Stimulated activated CD4-positive, alpha-beta T cell treated with anti-CD3 and anti-CD28 coated beads, Interleukin-12 subunit alpha, Interleukin-12 subunit beta, amount 100 ng/mL, for 4 hours (primary cell): Measurements from ENCODE around the gene VIPR2.
"Not testable (repeated sequence)": the region's sequence is repeated elsewhere in the genome, so short reads cannot be mapped to it uniquely, and the experiment has no call there.

Experiments
- DNase-seq: peaks from one replicate; pipeline ENCODE4 v3.0.0-alpha.2; 2020

The VIPR2 gene

DNA sequence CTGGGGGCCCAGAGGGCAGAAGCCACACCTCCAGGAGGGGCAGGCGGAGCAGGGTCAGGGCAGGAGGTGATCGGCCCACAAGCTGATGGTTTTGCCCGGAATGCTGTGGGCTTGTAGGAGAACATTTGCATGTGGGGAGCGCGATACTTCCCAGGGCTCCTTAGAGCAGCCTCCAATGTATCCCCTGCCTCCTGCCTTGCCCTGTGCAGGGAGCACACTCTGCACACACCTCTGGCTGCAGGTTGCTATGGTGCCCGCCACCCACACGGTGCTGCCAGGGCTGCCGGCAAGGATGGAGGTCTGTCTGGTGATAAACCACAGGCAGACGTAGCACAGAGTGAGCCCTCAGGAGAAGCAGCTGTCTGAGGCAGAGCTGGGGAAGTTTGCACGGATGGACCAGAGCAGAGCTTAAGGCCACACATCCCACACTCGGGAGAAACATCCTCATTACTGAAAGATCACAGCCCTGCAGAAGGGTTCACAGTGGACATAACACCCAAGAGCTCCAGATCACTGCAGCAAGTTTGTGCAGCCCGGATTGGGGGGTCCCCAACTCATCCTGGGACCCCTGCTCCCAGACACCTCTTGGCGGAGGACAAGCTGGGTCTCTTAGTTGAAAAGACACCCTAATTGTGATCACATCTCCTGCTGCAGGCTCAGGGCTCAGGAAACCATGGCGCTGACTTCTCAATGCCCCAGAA lies 41.8 kb downstream of the VIPR2 start:
- no peak for DNase-seq

DNA sequence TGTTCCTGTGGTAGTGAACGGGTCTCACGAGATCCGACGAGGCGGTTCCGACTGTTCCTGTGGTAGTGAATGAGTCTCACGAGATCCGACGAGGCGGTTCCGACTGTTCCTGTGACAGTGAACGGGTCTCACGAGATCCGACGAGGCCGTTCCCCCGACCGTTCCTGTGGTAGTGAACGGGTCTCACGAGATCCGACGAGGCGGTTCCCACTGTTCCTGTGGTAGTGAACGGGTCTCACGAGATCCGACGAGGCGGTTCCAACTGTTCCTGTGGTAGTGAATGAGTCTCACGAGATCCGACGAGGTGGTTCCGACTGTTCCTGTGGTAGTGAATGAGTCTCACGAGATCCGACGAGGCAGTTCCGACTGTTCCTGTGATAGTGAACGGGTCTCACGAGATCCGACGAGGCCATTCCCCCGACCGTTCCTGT lies 43.0 kb downstream of the VIPR2 start:
- not testable (repeated sequence) for DNase-seq

DNA sequence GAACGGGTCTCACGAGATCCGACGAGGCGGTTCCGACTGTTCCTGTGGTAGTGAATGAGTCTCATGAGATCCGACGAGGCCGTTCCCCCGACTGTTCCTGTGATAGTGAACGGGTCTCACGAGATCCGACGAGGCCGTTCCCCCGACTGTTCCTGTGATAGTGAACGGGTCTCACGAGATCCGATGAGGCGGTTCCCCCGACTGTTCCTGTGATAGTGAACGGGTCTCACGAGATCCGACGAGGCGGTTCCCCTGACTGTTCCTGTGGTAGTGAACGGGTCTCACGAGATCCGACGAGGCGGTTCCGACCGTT lies 43.6 kb downstream of the VIPR2 start:
- DNase-seq = not testable (repeated sequence)

DNA sequence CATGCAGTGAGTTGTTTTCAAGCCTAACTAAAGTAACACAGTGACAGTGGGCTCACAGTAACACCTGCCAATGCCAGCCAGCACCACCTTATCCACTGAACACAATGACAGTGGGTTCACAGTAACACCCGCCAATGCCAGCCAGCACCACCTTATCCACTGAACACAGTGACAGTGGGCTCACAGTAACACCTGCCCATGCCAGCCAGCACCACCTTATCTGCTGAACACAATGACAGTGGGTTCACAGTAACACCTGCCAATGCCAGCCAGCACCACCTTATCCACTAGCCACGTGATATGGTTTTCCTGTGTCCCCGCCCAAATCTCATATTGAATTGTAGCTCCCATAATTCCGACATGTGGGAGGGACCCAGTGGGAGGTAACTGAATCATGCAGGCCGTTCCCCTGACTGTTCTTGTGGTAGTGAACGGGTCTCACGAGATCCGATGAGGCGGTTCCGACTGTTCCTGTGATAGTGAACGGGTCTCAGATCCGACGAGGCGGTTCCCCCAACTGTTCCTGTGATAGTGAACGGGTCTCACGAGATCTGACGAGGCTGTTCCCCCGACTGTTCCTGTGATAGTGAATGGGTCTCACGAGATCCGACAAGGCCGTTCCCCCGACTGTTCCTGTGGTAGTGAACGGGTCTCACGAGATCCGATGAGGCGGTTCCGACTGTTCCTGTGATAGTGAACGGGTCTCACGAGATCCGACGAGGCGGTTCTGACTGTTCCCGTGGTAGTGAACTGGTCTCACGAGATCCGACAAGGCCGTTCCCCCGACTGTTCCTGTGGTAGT lies 44.2 kb downstream of the VIPR2 start:
- DNase-seq = not testable (repeated sequence)

DNA sequence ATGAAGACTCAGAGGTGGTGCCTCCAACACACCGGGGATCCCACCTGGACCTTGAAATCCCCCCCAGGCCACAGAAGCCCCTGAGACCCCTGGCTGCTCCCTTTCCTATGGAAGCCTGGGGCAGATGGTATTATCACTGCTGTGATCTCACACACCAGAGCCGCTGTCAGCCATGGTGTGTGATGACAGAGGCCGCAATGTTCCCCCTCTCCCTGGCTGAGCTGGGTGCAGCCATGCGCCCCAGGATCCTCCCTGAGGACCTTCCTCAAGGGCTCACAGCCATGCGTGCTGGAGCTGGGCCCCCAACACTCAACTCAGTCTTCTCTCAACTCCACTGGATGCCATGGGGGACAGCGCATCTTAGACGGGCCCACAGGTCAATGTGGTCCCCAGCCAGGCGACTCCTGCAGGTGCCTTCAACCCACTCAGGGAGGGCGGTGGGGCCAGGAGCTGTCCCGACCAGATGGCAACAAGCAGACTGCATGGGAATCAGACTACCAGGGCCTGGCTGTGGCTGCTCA lies 44.9 kb downstream of the VIPR2 start:
- no peak for DNase-seq

DNA sequence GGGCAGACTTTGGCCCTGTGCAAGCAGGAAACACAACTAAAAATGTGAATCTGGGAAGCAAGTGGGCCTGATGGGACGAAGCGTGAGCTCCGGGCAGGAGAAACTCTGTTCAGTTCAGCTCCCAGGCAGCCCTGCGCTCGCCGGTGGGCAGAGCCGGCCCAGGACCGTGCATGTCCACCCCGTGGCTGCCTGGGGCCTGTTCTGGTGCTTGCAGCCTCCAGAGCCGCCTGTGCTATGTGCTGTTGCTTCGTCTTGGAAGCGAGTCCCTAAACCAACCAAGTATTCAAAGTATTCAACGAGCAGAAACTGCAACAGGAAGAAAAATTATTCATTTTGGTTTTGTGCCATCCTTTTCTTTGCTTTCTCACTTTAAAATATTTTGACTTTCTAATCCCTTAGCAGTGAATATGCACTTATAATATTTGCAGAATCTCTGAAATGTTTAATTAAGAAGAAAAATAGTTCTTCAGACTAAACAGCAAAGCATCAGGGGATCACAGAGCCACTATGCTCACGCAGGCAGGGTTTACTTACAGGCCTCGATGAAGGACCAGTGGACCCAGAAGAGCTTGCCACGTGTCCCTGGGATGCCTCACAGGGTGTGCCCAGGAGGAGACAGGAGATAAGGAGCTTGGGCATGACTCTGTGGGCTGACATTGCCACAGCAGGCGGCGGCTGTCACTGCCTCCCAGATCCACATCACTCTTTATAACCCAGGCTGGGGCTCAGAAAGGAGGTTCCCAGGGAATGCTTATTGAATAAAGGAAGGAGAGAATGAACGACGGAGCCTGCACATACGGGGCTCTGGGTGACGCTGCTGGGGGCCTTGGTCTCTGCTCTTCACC lies 45.6 kb downstream of the VIPR2 start:
- no peak for DNase-seq

DNA sequence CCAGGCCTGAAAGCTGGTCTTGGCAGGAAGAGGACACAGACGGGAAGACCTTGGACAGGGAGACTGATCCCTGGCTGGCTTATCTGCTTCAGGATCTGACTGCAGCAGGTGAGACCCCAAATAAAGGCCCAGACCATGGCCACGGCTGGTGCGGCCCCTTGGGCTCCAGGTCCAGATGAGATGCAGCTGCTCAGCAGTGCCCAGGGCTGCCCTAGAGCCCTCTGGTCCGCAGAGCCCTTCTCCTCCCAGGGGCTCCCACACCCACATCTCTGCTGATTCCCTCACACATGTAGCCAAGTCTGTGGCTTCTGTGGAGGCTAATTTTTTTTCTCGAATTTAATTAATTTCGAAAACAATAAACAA lies 46.3 kb downstream of the VIPR2 start:
- DNase-seq = no peak

DNA sequence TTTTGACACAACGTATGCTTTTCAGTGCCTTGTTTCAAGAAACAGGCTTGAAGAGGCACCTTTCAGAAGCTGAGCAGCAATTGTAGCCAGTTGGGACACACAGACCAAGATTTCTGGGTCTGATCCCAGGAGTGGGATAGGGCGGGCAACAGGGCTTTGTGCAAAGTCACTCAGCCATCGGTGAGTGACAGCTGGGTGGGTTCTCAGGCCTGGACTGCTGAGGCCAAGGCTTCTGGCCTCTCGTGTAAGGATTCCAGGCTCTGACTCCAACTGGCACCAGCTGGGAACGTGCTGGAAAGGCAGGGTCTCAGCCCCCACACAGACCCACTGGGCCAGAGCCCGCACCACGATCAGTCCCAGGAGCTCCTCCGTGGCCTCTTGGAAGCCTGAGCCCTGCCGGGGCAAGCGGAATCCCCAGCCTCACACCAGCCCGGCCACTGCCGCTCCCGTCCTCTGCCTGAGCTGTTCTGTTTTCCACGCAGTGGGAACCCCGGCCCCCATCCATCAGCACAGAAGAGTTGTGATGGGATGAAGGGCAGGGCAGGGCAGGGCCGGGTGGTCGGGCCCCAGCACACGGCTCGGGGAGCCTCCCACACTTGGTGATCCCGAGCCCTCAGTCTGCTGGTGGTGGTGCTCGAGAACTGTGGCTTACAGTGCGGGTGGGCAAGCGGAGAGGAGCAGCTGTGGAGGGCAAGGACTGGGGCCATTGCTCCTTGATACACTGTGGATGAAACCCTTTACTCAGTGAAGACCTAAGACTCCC lies 46.8 kb downstream of the VIPR2 start:
- no peak for DNase-seq

DNA sequence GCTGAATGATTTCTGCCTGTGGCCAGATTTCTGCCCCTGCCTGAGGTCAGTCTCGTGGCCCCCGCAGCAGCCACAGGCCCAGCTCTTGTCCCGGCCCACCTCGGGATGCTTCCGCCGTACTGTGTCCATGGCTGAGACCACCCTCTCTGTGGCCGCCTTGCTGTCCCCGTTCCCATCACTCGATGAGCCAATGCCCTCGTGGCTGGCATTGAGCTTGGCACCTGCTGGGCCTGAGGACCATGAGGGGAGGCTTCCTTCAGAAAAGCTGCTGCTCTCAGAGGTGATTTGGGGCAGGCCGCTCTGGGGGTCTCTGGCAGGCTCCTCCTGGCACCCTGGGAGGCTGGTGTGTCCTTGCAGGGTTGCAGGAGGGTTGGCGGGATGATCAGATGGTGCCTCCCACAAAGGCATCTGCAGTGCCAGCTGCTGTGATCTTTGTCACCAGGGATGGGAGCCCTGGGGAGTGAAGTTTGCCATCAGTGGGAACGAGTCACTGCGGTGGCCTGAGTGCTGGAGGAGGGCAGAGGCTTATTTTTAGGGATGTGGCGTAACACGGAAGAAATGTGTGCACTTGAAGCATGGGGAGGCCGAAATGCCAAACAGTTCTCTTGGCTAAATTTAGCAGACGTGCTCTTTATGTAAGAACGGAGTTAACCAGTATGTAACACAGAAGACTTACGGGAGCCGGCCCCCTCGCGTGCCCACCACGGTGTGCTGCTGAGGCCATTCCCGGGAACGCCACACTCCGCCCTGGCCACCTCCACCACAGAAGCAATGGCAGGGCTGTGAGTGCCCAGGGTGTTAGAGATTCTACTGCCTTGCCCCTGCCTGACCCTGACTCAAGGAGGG lies 47.7 kb downstream of the VIPR2 start:
- no peak for DNase-seq

DNA sequence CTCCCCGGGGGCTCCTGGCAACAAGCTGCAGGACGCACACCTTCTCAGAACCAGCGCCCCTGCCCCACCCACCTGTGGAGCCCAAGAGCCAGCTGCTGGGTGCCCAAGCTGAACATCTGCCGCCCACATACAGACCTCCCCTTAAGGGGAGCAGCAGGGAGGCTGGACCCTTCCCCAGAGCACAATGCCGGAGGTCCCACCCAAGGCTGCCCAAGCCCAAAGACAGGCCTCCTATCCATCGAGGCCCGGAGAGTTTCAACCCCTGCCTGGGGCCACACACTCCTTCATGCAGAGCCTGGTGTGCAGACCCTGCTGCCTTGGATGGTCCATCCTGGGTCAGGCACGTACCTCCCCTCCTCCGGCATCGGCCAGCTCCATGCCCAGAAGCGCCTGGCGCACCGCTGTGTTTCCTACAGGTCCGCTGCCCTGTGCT lies 48.7 kb downstream of the VIPR2 start:
- no peak for DNase-seq

DNA sequence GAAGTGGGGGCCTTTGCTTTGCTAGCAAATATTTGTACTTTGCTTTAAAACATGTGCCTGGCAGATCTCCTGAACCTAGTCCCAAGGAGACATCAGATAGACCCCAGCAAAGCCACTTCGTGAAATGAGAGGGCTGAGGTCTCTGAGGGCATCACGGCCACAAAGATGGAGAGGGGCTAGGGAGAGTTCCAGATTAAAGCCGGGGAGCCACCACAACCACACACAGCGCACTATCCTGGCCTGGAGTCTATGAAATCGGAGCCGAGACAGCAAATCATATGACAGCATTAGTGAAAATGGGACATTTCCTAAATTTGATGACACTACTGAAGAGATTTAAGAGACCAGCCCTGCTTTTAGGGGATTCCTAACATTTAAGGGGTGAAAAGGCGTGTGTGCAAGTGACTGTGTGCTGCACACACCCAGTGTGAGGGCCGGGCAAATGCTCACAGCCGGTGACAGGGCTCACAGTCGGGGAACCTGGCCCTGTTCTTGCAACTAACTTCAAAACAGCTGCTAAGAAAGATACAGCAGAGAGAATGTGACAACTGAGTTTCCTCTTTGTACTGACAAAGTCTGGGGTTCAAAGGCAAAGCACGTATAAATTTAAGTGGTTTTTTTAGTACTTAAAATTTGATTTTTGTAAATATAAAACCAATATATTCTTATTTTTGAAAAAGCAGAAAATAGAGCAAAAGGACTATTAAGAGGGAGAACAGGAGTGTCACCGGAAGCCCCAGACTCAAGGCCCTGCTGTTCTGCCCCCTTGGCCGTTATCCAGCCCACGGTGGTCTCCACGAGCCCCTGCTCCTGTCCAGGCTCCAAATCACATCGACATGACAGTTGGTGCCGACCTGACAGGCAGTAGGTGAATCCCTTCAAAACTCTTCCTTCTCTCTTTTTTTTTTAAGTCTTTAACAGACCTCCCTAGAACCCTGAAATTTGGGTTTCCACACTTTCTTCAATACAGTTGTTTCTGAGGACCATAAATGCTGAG lies 49.5 kb downstream of the VIPR2 start:
- no peak for DNase-seq

DNA sequence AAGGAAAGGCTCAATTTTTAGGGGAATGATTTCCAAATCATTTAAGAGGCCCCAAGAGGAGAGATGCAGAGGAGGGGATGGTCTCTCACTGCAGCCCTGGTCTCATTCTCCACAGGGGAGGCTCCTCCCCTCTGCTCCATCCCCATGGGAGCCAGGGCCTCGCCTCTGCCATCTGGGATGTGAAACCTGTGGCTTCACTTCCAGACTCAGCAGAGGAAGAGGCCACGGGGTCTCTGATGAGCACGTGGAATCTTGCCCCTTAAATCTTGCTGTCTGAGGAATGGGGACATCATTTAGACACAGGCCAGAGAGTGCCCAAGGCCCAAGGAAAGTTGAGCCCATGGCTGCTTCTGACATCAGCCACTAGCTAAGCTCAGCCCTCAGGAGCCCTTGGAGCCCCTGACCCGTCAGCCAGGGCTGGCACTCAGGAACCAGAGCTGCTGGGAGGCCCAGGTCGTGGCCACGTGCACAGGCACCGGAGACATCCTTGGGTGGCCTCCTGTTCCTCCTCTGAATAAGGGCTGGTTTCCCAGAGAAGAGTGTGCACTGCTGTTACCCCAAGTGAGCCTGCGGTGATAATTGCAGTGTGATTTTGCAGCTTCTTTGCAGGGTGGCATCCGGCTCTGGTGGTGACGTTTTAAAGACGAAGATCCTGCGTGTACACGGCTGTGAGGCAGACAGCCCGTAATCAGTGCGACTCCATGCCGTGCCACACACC lies 50.5 kb downstream of the VIPR2 start:
- DNase-seq = no peak

DNA sequence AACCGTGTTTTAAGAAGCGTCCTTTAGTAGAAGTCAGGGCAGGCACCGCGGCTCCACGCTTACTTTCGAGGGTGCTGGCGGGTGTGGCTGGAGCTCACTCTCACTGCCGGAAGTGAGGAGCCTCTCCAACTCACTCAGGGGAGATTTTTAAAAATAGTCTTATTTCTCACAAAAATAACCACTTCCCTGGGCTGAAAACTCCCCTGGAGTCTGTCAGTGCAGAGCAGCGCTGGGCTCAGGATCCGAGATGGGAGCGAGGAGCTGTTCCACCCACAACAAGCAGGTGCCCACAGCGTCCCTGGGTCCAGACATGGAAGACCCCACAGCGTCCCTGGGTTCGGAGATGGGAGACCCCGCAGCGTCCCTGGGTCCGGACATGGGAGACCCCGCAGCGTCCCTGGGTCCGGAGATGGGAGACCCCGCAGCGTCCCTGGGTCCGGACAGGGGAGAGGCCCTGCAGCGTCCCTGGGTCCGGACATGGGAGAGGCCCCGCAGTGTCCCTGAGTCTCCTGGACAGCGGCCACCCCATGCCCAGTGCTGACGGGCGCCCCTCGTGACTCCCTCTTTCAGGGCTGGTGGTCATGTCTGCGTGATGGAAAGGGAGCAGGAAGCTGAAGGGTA lies 51.2 kb downstream of the VIPR2 start:
- DNase-seq = no peak

DNA sequence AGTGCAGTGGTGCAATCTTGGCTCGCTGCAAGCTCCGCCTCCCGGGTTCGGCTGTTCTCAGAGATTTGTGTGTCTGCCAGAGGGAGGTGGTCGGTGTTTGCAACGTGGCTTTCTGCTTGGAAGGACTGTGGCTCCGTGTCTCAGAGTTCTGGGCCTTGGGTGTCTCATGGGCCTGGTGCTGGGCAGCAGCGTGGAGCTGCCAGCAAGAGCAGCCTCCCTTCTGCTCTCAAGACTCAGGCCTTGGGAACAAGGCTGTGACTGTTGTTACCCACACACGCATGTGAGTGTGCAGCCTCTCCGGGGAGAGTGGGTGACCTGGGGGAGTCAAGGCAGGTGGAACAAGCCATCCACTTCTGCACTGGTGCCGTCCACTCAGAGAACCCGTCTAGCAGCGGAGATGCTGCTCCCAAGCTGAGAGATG lies 52.0 kb downstream of the VIPR2 start:
- no peak for DNase-seq

DNA sequence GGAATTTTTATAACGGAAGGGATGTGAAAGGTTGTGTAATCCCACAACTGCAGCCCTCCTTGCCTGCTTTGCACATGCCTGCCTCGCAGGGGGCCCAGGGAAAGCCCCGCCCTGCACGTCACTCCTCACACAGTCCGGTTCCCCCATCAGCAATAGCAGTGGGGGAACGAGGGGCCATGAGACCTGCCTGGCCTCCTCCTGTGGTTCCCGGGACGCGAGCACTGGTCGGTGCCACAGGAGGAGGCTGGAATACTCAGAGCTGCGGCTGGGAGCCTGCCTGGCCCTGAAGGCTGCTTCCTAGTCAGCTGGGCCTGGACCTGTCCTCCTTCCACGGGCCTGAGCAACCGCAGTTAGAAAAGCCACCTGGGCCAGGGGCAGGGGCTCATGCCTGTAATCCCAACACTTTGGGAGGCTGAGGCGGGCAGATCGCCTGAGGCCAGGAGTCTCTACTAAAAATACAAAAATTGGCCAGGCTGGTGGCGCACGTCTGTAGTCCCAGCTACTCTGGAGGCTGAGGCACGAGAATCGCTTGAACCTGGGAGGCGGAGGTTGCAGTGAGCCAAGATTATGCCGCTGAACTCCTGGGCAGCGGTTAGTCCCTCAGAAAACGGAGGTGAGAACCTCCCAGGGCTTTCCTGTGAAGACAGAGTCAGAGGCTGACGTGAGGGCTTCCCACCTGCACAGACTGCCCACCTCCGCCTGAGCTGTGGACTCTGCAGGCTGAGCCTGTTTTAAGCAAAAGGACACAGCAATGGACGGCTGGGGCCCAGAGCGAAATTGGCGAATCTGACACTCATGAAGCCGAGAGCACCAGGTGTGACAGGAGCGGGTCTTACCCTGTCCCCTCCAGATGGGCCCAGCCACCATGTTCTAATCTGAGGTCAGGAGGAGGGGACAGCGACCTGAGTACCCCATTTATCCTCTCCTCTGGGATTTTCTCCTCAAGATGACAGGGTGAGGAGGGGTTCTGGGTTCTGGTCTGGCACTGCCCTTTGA lies 52.9 kb downstream of the VIPR2 start:
- no peak for DNase-seq

DNA sequence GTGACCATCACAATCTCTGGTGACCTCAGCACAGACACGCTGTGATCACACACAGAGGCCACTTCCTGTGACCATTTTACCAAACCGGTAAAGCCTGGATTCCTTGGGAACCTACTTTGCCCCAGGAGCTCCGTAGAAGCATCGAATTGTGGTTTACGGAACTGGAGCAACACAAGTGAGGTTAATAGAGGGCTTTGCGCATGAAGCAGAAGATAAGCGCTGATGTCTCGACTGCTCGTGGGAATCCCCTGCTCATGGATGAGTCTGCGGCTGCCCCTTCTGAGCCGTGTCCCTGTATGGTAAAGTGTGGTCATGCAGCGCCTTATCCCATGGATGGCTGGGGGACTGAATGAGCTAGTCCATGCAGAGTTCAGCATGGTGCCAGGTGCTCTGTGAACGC lies 53.6 kb downstream of the VIPR2 start:
- DNase-seq = no peak

DNA sequence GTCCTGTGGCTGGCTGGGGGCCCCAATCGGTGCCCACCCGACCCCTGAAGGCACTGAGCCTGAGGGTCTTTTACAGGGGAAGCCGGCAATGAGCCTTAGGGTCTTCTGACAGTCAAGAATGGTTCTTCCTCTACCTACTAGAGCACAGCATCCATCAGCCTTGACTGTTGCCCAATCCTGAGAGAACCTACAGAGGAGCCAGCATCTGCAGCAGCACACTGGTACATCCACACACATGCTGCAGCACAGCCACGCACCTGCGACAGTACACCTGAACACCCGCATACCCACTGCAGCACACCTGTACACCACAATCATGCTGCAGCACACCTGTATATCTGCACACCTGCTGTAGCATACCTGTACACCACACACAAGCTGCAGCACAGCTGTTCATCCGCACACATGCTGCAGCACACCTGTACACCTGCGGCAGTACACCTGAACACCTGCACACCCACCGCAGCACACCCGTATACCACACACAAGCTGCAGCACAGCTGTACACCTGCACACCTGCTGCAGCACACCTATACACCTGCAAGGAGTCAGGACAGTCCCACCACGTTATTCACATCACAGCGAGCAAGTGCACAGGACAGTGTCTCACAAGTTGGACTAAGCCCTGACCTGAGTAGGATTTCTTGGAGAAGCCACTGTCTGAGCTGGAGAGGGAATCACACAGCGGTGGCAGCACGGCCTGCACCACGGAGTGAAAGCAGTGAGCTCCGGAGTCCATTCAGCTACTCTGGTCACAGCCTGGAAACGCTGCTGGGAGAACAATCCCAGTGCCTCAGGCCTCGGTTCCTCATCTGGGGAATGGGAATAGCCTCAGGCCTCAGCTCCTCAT lies 56.4 kb downstream of the VIPR2 start:
- DNase-seq = no peak
